ENCODE measurements around the gene SCAF4.

SCAF4 gene

GRCh38 chr21:31760931-31761330 is 29.0 kb upstream of the SCAF4 start:
- Histone ChIP-seq H3K27me3 (ENCODE audit: control insufficient read depth, insufficient read depth, low read length) (no peaks in the 10 kb centered on the region), H3K4me1 (no peaks in the 10 kb centered on the region), H3K27ac (no peak overlapping the region), H3K79me2 (no peaks in the 10 kb centered on the region), H2AFZ (no peak overlapping the region), H3K4me3 (ENCODE audit: low read depth, low read length) (no peak overlapping the region), H3K4me2 (ENCODE audit: low read length) (no peak overlapping the region), H3K9ac (no peak overlapping the region), H3K9me3 (ENCODE audit: control insufficient read depth, low read length) (no peaks in the 10 kb centered on the region), H3K36me3 (ENCODE audit: control insufficient read depth, insufficient read depth, low read length) (no peaks in the 10 kb centered on the region)
- TF ChIP-seq CTCF (IDR thresholded peaks at IDR 0.05) = no peak

GRCh38 chr21:31756787-31757186 is 24.9 kb upstream of the SCAF4 start:
- H3K9ac ChIP-seq = no peak overlapping the region
- no peak overlapping the region for H3K4me3 ChIP-seq (ENCODE audit: low read depth, low read length)
- no peak overlapping the region for H3K4me2 ChIP-seq (ENCODE audit: low read length)
- no peaks in the 10 kb centered on the region for H3K27me3 ChIP-seq (ENCODE audit: control insufficient read depth, insufficient read depth, low read length)
- H3K36me3 ChIP-seq (ENCODE audit: control insufficient read depth, insufficient read depth, low read length) = no peaks in the 10 kb centered on the region
- no peak overlapping the region for H3K27ac ChIP-seq
- no peak for TF ChIP-seq CTCF (IDR thresholded peaks at IDR 0.05)
- no peaks in the 10 kb centered on the region for H3K4me1 ChIP-seq
- H2AFZ ChIP-seq = no peak overlapping the region
- H3K79me2 ChIP-seq = no peaks in the 10 kb centered on the region
- H3K9me3 ChIP-seq (ENCODE audit: control insufficient read depth, low read length) = no peaks in the 10 kb centered on the region

GRCh38 chr21:31755027-31755426 is 23.1 kb upstream of the SCAF4 start:
- no peaks in the 10 kb centered on the region for H3K9me3 ChIP-seq (ENCODE audit: control insufficient read depth, low read length)
- H2AFZ ChIP-seq = no peak overlapping the region
- no peak overlapping the region for H3K4me3 ChIP-seq (ENCODE audit: low read depth, low read length)
- H3K27ac ChIP-seq = no peak overlapping the region
- H3K27me3 ChIP-seq (ENCODE audit: control insufficient read depth, insufficient read depth, low read length) = no peaks in the 10 kb centered on the region
- no peak overlapping the region for H3K4me2 ChIP-seq (ENCODE audit: low read length)
- H3K9ac ChIP-seq = no peak overlapping the region
- TF ChIP-seq CTCF (IDR thresholded peaks at IDR 0.05) = no peak
- H3K36me3 ChIP-seq (ENCODE audit: control insufficient read depth, insufficient read depth, low read length) = no peaks in the 10 kb centered on the region
- no peaks in the 10 kb centered on the region for H3K4me1 ChIP-seq
- H3K79me2 ChIP-seq = no peaks in the 10 kb centered on the region

- Histone ChIP-seq H3K4me3 (ENCODE audit: low read depth, low read length) (no peak overlapping the region), H3K27me3 (ENCODE audit: control insufficient read depth, insufficient read depth, low read length) (no peaks in the 10 kb centered on the region), H3K9me3 (ENCODE audit: control insufficient read depth, low read length) (no peaks in the 10 kb centered on the region), H2AFZ (no peak overlapping the region), H3K79me2 (no peaks in the 10 kb centered on the region), H3K4me2 (ENCODE audit: low read length) (no peak overlapping the region), H3K27ac (no peak overlapping the region), H3K9ac (no peak overlapping the region), H3K4me1 (no peaks in the 10 kb centered on the region), H3K36me3 (ENCODE audit: control insufficient read depth, insufficient read depth, low read length) (no peaks in the 10 kb centered on the region)
- TF ChIP-seq CTCF (IDR thresholded peaks at IDR 0.05) = no peak
Observed at GRCh38 chr21:31754708-31754960, 22.7 kb upstream of the SCAF4 start.

- H2AFZ ChIP-seq = no peak overlapping the region
- no peaks in the 10 kb centered on the region for H3K79me2 ChIP-seq
- no peaks in the 10 kb centered on the region for H3K9me3 ChIP-seq (ENCODE audit: control insufficient read depth, low read length)
- H3K36me3 ChIP-seq (ENCODE audit: control insufficient read depth, insufficient read depth, low read length) = no peaks in the 10 kb centered on the region
- no peak overlapping the region for H3K4me3 ChIP-seq (ENCODE audit: low read depth, low read length)
- no peak overlapping the region for H3K27ac ChIP-seq
- H3K9ac ChIP-seq = no peak overlapping the region
- TF ChIP-seq CTCF (IDR thresholded peaks at IDR 0.05) = no peak
- no peak overlapping the region for H3K4me2 ChIP-seq (ENCODE audit: low read length)
- H3K27me3 ChIP-seq (ENCODE audit: control insufficient read depth, insufficient read depth, low read length) = no peaks in the 10 kb centered on the region
- no peaks in the 10 kb centered on the region for H3K4me1 ChIP-seq
Observed at GRCh38 chr21:31753949-31754707, 22.2 kb upstream of the SCAF4 start.

Measured in parathyroid adenoma (tissue), 2 donors.